GM23248 (cell line): ENCODE measurements around the gene ADCY1. TPM values are rescaled to one million over a fixed set of nuclear protein-coding genes. Genes with fewer than 3 reads are reported as not detected.

Experiments used
- DNase-seq: peaks from one replicate; pipeline ENCODE4 v3.0.0-alpha.2; 2015
- H2AFZ ChIP-seq: fragments of 200-600 bp; sonication (generic); 2 replicates; pipeline ENCODE4 v1.6.1; 2016; ENCODE audit warnings: antibody characterized with exemption
- H3F3A ChIP-seq: fragments of 200-600 bp; sonication (generic); 2 replicates; pipeline ENCODE4 v1.6.1; 2016; ENCODE audit warnings: mild to moderate bottlenecking, antibody characterized with exemption, mixed run types; ENCODE audit not compliant: insufficient read depth
- H3K27ac ChIP-seq: fragments of 200-600 bp; sonication (generic); 2 replicates; pipeline ENCODE4 v1.5.1; 2016; ENCODE audit warnings: mild to moderate bottlenecking
- H3K27me3 ChIP-seq: fragments of 200-600 bp; sonication (generic); replicated peaks from 2 replicates; pipeline ENCODE4 v1.6.1; 2016; ENCODE audit warnings: mild to moderate bottlenecking; ENCODE audit not compliant: insufficient read depth
- H3K36me3 ChIP-seq: fragments of 200-600 bp; sonication (generic); 2 replicates; pipeline ENCODE4 v1.6.1; 2016; ENCODE audit warnings: low read depth, mild to moderate bottlenecking
- H3K4me1 ChIP-seq: fragments of 200-600 bp; sonication (generic); 2 replicates; pipeline ENCODE4 v1.6.1; 2016; ENCODE audit warnings: mild to moderate bottlenecking; ENCODE audit not compliant: insufficient read depth
- H3K4me2 ChIP-seq: fragments of 200-600 bp; sonication (generic); one replicate; pipeline ENCODE4 v1.6.1; 2016; ENCODE audit warnings: mild to moderate bottlenecking; ENCODE audit not compliant: unreplicated experiment
- H3K4me3 ChIP-seq: fragments of 200-600 bp; sonication (generic); 2 replicates; pipeline ENCODE4 v1.5.1; 2016; ENCODE audit warnings: mild to moderate bottlenecking
- H3K79me2 ChIP-seq: fragments of 200-600 bp; sonication (generic); 2 replicates; pipeline ENCODE4 v1.6.1; 2016; ENCODE audit warnings: mild to moderate bottlenecking; ENCODE audit not compliant: insufficient read depth
- H3K9ac ChIP-seq: fragments of 200-600 bp; sonication (generic); 2 replicates; pipeline ENCODE4 v1.6.1; 2016; ENCODE audit warnings: mild to moderate bottlenecking
- H3K9me2 ChIP-seq: fragments of 200-600 bp; sonication (generic); 2 replicates; pipeline ENCODE4 v1.6.1; 2016; ENCODE audit warnings: mixed run types, mild to moderate bottlenecking, moderate library complexity; ENCODE audit not compliant: insufficient read depth
- H3K9me3 ChIP-seq: fragments of 200-600 bp; sonication (generic); one replicate; pipeline ENCODE4 v1.6.1; 2017; ENCODE audit warnings: low read depth
- H4K20me1 ChIP-seq: fragments of 200-600 bp; sonication (generic); 2 replicates; pipeline ENCODE4 v1.6.0; 2016; ENCODE audit not compliant: insufficient read depth
- EZH2 ChIP-seq: fragments of 200-600 bp; sonication (generic); IDR thresholded peaks from 2 replicates; pipeline ENCODE4 v1.6.1; 2018; ENCODE audit warnings: antibody characterized with exemption, mild to moderate bottlenecking; ENCODE audit not compliant: insufficient read depth, poor library complexity, severe bottlenecking
- EZH2phosphoT487 ChIP-seq: fragments of 200-600 bp; sonication (generic); IDR thresholded peaks from 2 replicates; pipeline ENCODE4 v1.6.1; 2018; ENCODE audit warnings: antibody characterized with exemption, moderate library complexity, mild to moderate bottlenecking, low read depth; ENCODE audit not compliant: insufficient read depth
- WGBS, 2 experiments: methylation state at CpG; one replicate each; pipeline ENCODE4 v1.1.6; 2015 to 2017; ENCODE audit warnings: low lambda C conversion rate in 2 of 2, low coverage in 1 of 2; ENCODE audit errors: missing lambda C conversion rate in 2 of 2; 5-methylcytosine and 5-hydroxymethylcytosine counted together
- in situ Hi-C: fragments of 300-500 bp; cut with MboI; formaldehyde crosslinking; loops from 2 replicates; pipeline ENCODE4 v1.15.0; 2020
- polyA plus RNA-seq: library from polyadenylated mRNA; unstranded; fragments of >200 nt; fragmentation: Nextera tagmentation; extraction: Ambion mirVana; gene quantifications from 2 replicates; pipeline ENCODE4 v1.2.1, GENCODE V29; 2016
- total RNA-seq: library from RNA; depleted of rRNA; stranded (reverse); fragments of >200 nt; shearing (Covaris generic); gene quantifications from 2 replicates; pipeline ENCODE4 v1.2.3, GENCODE V29; 2014

ADCY1 gene
- total and polyA plus RNA-seq, 2 experiments from 2014 or later = 0.11 TPM; not detected in 1

GRCh38 chr7:45563401-45563800 lies 10.8 kb upstream of the ADCY1 start:
- H3K4me2 ChIP-seq = no peak overlapping the region
- H2AFZ ChIP-seq = no peak overlapping the region
- no peak overlapping the region for H3K9ac ChIP-seq
- H4K20me1 ChIP-seq = no peaks in the 10 kb centered on the region
- no peak for TF ChIP-seq EZH2
- no peak for TF ChIP-seq EZH2phosphoT487
- H3K27ac ChIP-seq = no peak overlapping the region
- WGBS, 2 experiments = 26 to 31% methylated on average over 2 of the region's 2 CpGs
- H3K79me2 ChIP-seq = no peaks in the 10 kb centered on the region
- peaks cover 18% of the 10 kb centered on the region for H3K27me3 ChIP-seq
- H3K4me1 ChIP-seq = no peaks in the 10 kb centered on the region
- H3K9me3 ChIP-seq = no peaks in the 10 kb centered on the region
- no peak overlapping the region for H3K4me3 ChIP-seq
- no peak for DNase-seq
- in situ Hi-C loops = no loop called here
- no peaks in the 10 kb centered on the region for H3F3A ChIP-seq
- no peaks in the 10 kb centered on the region for H3K36me3 ChIP-seq
- H3K9me2 ChIP-seq = no peaks in the 10 kb centered on the region

GRCh38 chr7:45563941-45564461 lies 10.2 kb upstream of the ADCY1 start:
- Histone ChIP-seq H3K27ac (no peak overlapping the region), H4K20me1 (no peaks in the 10 kb centered on the region), H3K9ac (no peak overlapping the region), H3K4me3 (no peak overlapping the region), H3K27me3 (peaks cover 18% of the 10 kb centered on the region), H3K36me3 (no peaks in the 10 kb centered on the region), H3K4me1 (no peaks in the 10 kb centered on the region), H3K9me2 (no peaks in the 10 kb centered on the region), H3F3A (no peaks in the 10 kb centered on the region), H3K79me2 (no peaks in the 10 kb centered on the region), H2AFZ (no peak overlapping the region), H3K9me3 (no peaks in the 10 kb centered on the region), H3K4me2 (no peak overlapping the region)
- no peak for TF ChIP-seq EZH2phosphoT487
- no peak for TF ChIP-seq EZH2
- DNase-seq = no peak
- WGBS, 2 experiments = 27 to 31% methylated on average over 11 to 12 of the region's 12 CpGs
- in situ Hi-C loops = no loop called here

- H3K79me2 ChIP-seq = no peaks in the 10 kb centered on the region
- no peaks in the 10 kb centered on the region for H3K9me2 ChIP-seq
- H3K4me1 ChIP-seq = no peaks in the 10 kb centered on the region
- no peak overlapping the region for H2AFZ ChIP-seq
- no peak overlapping the region for H3K27ac ChIP-seq
- 0 to 8% methylated on average over 8 of the region's 8 CpGs for WGBS, 2 experiments
- no peaks in the 10 kb centered on the region for H4K20me1 ChIP-seq
- peaks cover 18% of the 10 kb centered on the region for H3K27me3 ChIP-seq
- H3K9ac ChIP-seq = no peak overlapping the region
- H3K9me3 ChIP-seq = no peaks in the 10 kb centered on the region
- H3K4me2 ChIP-seq = no peak overlapping the region
- no peaks in the 10 kb centered on the region for H3F3A ChIP-seq
- TF ChIP-seq EZH2 (no peak), EZH2phosphoT487 (no peak)
- H3K36me3 ChIP-seq = no peaks in the 10 kb centered on the region
- DNase-seq = no peak
- in situ Hi-C loops = no loop called here
- H3K4me3 ChIP-seq = no peak overlapping the region
These were observed 9.7 kb upstream of the ADCY1 start for GRCh38 chr7:45564485-45564884.

GRCh38 chr7:45564886-45565455 lies 9.2 kb upstream of the ADCY1 start:
- no peak overlapping the region for H2AFZ ChIP-seq
- in situ Hi-C loops = no loop called here
- 30 to 33% methylated on average over 9 of the region's 9 CpGs for WGBS, 2 experiments

More at GRCh38 chr7:45564886-45565455, 9.2 kb upstream of the ADCY1 start:
- Histone ChIP-seq H3K79me2 (no peaks in the 10 kb centered on the region), H3F3A (no peaks in the 10 kb centered on the region), H4K20me1 (no peaks in the 10 kb centered on the region), H3K9ac (no peak overlapping the region), H3K4me3 (no peak overlapping the region), H3K27ac (no peak overlapping the region), H3K36me3 (no peaks in the 10 kb centered on the region), H3K27me3 (peaks cover 18% of the 10 kb centered on the region), H3K9me3 (no peaks in the 10 kb centered on the region), H3K9me2 (no peaks in the 10 kb centered on the region), H3K4me1 (no peaks in the 10 kb centered on the region), H3K4me2 (no peak overlapping the region)
- TF ChIP-seq EZH2phosphoT487 (no peak), EZH2 (no peak)
- DNase-seq = no peak
